Left colon (tissue), 2 donors: ENCODE results near the gene ZNF217. TPM values are rescaled to one million over a fixed set of nuclear protein-coding genes. Genes with fewer than 3 reads are reported as not detected.
"Not testable (repeated sequence)": the region's sequence is repeated elsewhere in the genome, so short reads cannot be mapped to it uniquely, and the experiment has no call there.

Experiments
- ATAC-seq: fragments of 200-7000 bp; cut with Tn5 transposase; one replicate; pipeline ENCODE4 v1.9.1; 2020; ENCODE audit warnings: mild to moderate bottlenecking, moderate library complexity
- DNase-seq, 2 donors: peaks; one replicate each; pipeline ENCODE4 v3.0.0-alpha.2; 2020
- intact Hi-C, 2 donors: fragments of 100-400 bp; cut with DNase I in 1 of 2; cut with micrococcal nuclease in 1 of 2; formaldehyde crosslinking; loops; one replicate each; pipeline versions ENCODE4 v1.11.2 to v1.14.0; 2022; cut with DNase I, micrococcal nuclease
- total RNA-seq, 2 donors: library from RNA; stranded (reverse); fragmentation: NEBNext Ultra II Directional; extraction: Animal tissue kit (Norgen Biotek cat#: 25700); gene quantifications; one replicate each; pipeline ENCODE4 v1.2.1, GENCODE V29; 2021
- donor health status: DM: no; HTN: no; CAD: no.
- donor health status: DM: yes; HTN: yes; CAD: no.

The ZNF217 gene
- total RNA-seq, 2 donors from 2014 or later, result 58.2 to 70.0 TPM

- ATAC-seq (no peak), DNase-seq (no peak)
- intact Hi-C loops, result no loop called here
Measured at GRCh38 chr20:53522026-53522425, 71.6 kb downstream of the ZNF217 start.

- intact Hi-C loops, DNase-seq, ATAC-seq: not testable (repeated sequence)
Measured at GRCh38 chr20:53521421-53521820, 72.2 kb downstream of the ZNF217 start.

- intact Hi-C loops, result no loop called here
- ATAC-seq, result peak; percentile 78
- DNase-seq, result peak; percentile 43 to 46
Measured at GRCh38 chr20:53517146-53517545, 76.5 kb downstream of the ZNF217 start.
